K562 (cell line): ENCODE results near the gene ZDHHC24. TPM values are rescaled to one million over a fixed set of nuclear protein-coding genes. Genes with fewer than 3 reads are reported as not detected.

Experiments
- BCOR ChIP-seq: fragments of 450-650 bp; IDR thresholded peaks from 2 replicates; pipeline ENCODE4 v1.6.1; 2016
- BMI1 ChIP-seq: fragments of 150-350 bp; IDR thresholded peaks from 2 replicates; pipeline ENCODE4 v1.6.1; 2014; ENCODE audit warnings: low read length
- BRF1 ChIP-seq: IDR thresholded peaks from 3 replicates; pipeline ENCODE4 v1.6.1; 2011; ENCODE audit warnings: borderline replicate concordance, mild to moderate bottlenecking; ENCODE audit not compliant: insufficient read length; ENCODE audit errors: extremely low read depth
- CBFA2T2 ChIP-seq: fragments of 450-650 bp; conservative IDR thresholded peaks from 2 replicates; pipeline ENCODE4 v1.6.1; 2017; ENCODE audit warnings: mild to moderate bottlenecking
- CCNT2 ChIP-seq: IDR thresholded peaks from 2 replicates; pipeline ENCODE4 v1.6.1; 2011; ENCODE audit warnings: borderline replicate concordance, low read depth, mild to moderate bottlenecking, moderate library complexity, mixed read lengths, low read length; ENCODE audit not compliant: insufficient read length; ENCODE audit errors: extremely low read depth
- EHMT2 ChIP-seq: fragments of 450-650 bp; IDR thresholded peaks from 2 replicates; pipeline ENCODE4 v1.6.1; 2018; ENCODE audit warnings: antibody characterized with exemption
- ETV6 ChIP-seq, 3 experiments: fragments of 150-350 bp in 1 of 3; sonication (generic) in 1 of 3; formaldehyde crosslinking in 1 of 3; IDR thresholded peaks; 2 replicates each; pipeline versions ENCODE4 v1.6.1 to v1.8.0; 2014 to 2022; ENCODE audit warnings: borderline replicate concordance in 2 of 3, low read depth in 2 of 3, antibody characterized with exemption in 1 of 3, low read length in 1 of 3, mild to moderate bottlenecking in 1 of 3, missing genetic modification reagents in 1 of 3
- HNRNPLL ChIP-seq: fragments of 200-400 bp; formaldehyde crosslinking; IDR thresholded peaks from 2 replicates; pipeline ENCODE4 v1.6.1; 2017; ENCODE audit warnings: low read length, low read depth, mild to moderate bottlenecking; ENCODE audit not compliant: poor library complexity, severe bottlenecking
- MEIS2 ChIP-seq: fragments of 450-650 bp; IDR thresholded peaks from 2 replicates; pipeline ENCODE4 v1.6.1; 2014; ENCODE audit warnings: mild to moderate bottlenecking; ENCODE audit not compliant: partially characterized antibody
- PHF21A ChIP-seq: fragments of 450-650 bp; IDR thresholded peaks from 2 replicates; pipeline ENCODE4 v1.6.1; 2017; ENCODE audit warnings: low read depth, borderline replicate concordance
- POLR2AphosphoS2 ChIP-seq: IDR thresholded peaks from 2 replicates; pipeline ENCODE4 v1.6.1; 2012; ENCODE audit warnings: low read length, improper control_type of control experiment
- RBFOX2 ChIP-seq: fragments of 200-400 bp; formaldehyde crosslinking; IDR thresholded peaks from 2 replicates; pipeline ENCODE4 v1.6.1; 2017; ENCODE audit warnings: low read depth, mild to moderate bottlenecking, low read length, moderate library complexity
- SFPQ ChIP-seq: fragments of 200-400 bp; formaldehyde crosslinking; IDR thresholded peaks from 2 replicates; pipeline ENCODE4 v1.6.1; 2017; ENCODE audit warnings: mild to moderate bottlenecking, low read depth, low read length, moderate library complexity
- SIRT6 ChIP-seq: IDR thresholded peaks from one replicate; pipeline ENCODE4 v1.6.1; 2012; ENCODE audit warnings: low read depth, mild to moderate bottlenecking, control low read depth, inconsistent platforms, low read length, moderate library complexity
- ZNF146 ChIP-seq: IDR thresholded peaks from one replicate; pipeline ENCODE4 v1.6.1; 2018; ENCODE audit warnings: missing compliant biosample characterization; ENCODE audit not compliant: unreplicated experiment
- ZNF277 ChIP-seq: fragments of 250-450 bp; sonication (Bioruptor Pico); IDR thresholded peaks from 2 replicates; pipeline ENCODE4 v1.8.0; 2022; ENCODE audit warnings: inconsistent platforms, mild to moderate bottlenecking, moderate library complexity, borderline replicate concordance
- ZNF584 ChIP-seq: fragments of 200-800 bp; sonication (Bioruptor generic); IDR thresholded peaks from 2 replicates; pipeline ENCODE4 v1.6.1; 2016; ENCODE audit warnings: low read depth, mild to moderate bottlenecking, missing genetic modification characterization, missing compliant biosample characterization
- ZNF668 ChIP-seq: fragments of 250-450 bp; sonication (Bioruptor Pico); IDR thresholded peaks from 2 replicates; pipeline ENCODE4 v1.8.0; 2022; ENCODE audit warnings: mild to moderate bottlenecking, inconsistent platforms
- polyA plus RNA-seq, 8 experiments: library from polyadenylated mRNA; depleted of rRNA in 4 of 8; stranded (reverse) in 5 of 8; unstranded in 3 of 8; fragments of >200 nt; fragmentation: Nextera tagmentation in 2 of 8; fragmentation: Illumina TruSeq in 1 of 8; extraction: Ambion mirVana in 2 of 8; extraction: Trizol in 1 of 8; gene quantifications; 2 replicates each; pipeline versions ENCODE4 v1.2.1 to v1.2.3, GENCODE V29; 2011 to 2014; ENCODE audit warnings: inconsistent platforms in 1 of 8, missing spikeins in 1 of 8
- total RNA-seq, 7 experiments: library from RNA; depleted of rRNA in 6 of 7; stranded (reverse); fragments of >200 nt in 6 of 7; fragmentation: Illumina TruSeq in 2 of 7; extraction: Trizol in 2 of 7; gene quantifications; 2 replicates each; pipeline versions ENCODE4 v1.2.1 to v1.2.3, GENCODE V29; 2011 to 2021; ENCODE audit warnings: low replicate concordance in 1 of 7
- TF ChIP-seq, protein P1 (sequence below): IDR thresholded peaks from 2 replicates; pipeline ENCODE4 v1.6.1; 2011; ENCODE audit not compliant: insufficient read length; ENCODE audit errors: extremely low read depth
- TF ChIP-seq, protein P2 (sequence below), 2 experiments: IDR thresholded peaks; 2 replicates each; pipeline ENCODE4 v1.6.1; 2011; ENCODE audit warnings: borderline replicate concordance in 1 of 2, control low read depth in 1 of 2, low read depth in 1 of 2, low read length in 1 of 2, mild to moderate bottlenecking in 1 of 2, mixed read lengths in 1 of 2, moderate library complexity in 1 of 2; ENCODE audit not compliant: insufficient read depth in 1 of 2, insufficient read length in 1 of 2, poor library complexity in 1 of 2, severe bottlenecking in 1 of 2; ENCODE audit errors: extremely low read depth in 1 of 2
- TF ChIP-seq, protein P3 (sequence below): fragments of 250-450 bp; sonication (Bioruptor Pico); IDR thresholded peaks from 2 replicates; pipeline ENCODE4 v1.9.0; 2021; ENCODE audit warnings: mild to moderate bottlenecking

The ZDHHC24 gene
- total and polyA plus RNA-seq, 9 of the 15 experiments (the other 6 are each of a cell fraction or from before 2014, with no cell fraction given): 0.45 to 11.2 (median 2.7) TPM

GRCh38 chr11:66592457-66593302 is 46.8 kb upstream of the ZDHHC24 start, which contains the start of the genes CCDC87 and CCS (continued):
- TF ChIP-seq ZNF277 (CRISPR knock-in tag): no peak
- no peak for TF ChIP-seq POLR2AphosphoS2
- TF ChIP-seq, protein P1, sequence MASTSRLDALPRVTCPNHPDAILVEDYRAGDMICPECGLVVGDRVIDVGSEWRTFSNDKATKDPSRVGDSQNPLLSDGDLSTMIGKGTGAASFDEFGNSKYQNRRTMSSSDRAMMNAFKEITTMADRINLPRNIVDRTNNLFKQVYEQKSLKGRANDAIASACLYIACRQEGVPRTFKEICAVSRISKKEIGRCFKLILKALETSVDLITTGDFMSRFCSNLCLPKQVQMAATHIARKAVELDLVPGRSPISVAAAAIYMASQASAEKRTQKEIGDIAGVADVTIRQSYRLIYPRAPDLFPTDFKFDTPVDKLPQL: no peak
- TF ChIP-seq, protein P2, sequence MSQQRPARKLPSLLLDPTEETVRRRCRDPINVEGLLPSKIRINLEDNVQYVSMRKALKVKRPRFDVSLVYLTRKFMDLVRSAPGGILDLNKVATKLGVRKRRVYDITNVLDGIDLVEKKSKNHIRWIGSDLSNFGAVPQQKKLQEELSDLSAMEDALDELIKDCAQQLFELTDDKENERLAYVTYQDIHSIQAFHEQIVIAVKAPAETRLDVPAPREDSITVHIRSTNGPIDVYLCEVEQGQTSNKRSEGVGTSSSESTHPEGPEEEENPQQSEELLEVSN (IDR thresholded peaks at IDR 0.05; ENCODE audit: borderline replicate concordance in 1 of 2, extremely low read depth in 1 of 2, insufficient read depth in 1 of 2, insufficient read length in 1 of 2, low read depth in 1 of 2, low read length in 1 of 2, poor library complexity in 1 of 2, severe bottlenecking in 1 of 2): peak; percentile 72 to 86
- no peak for TF ChIP-seq BRF1
- no peak for TF ChIP-seq SFPQ
- TF ChIP-seq BCOR: 0 out of 2 replicates have a peak, but pooled peaks have one; percentile 7
- TF ChIP-seq CCNT2: no peak
- TF ChIP-seq ZNF668 (CRISPR knock-in tag): no peak
- peak; percentile 96 for TF ChIP-seq RBFOX2
- TF ChIP-seq ZNF146 (CRISPR knock-in tag): no peak
- TF ChIP-seq EHMT2: no peak
- TF ChIP-seq PHF21A: peak; percentile 31; the same call in 1 of the 2 replicates
- no peak for TF ChIP-seq ZNF584 (CRISPR knock-in tag)
- peak; percentile 73 for TF ChIP-seq HNRNPLL
- TF ChIP-seq CBFA2T2: no peak
- peak; percentile 90 for TF ChIP-seq MEIS2
- TF ChIP-seq ETV6 (IDR thresholded peaks at IDR 0.05; ENCODE audit: borderline replicate concordance in 1 of 2, low read depth in 2 of 2, low read length in 1 of 2): no peak
- no peak for TF ChIP-seq ETV6 (CRISPR knock-in tag; IDR thresholded peaks at IDR 0.05; ENCODE audit: borderline replicate concordance)
- no peak for TF ChIP-seq SIRT6
- peak; percentile 58; the same call in 1 of the 2 replicates for TF ChIP-seq BMI1
- TF ChIP-seq, protein P3, sequence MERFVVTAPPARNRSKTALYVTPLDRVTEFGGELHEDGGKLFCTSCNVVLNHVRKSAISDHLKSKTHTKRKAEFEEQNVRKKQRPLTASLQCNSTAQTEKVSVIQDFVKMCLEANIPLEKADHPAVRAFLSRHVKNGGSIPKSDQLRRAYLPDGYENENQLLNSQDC: no peak
